Hematopoietic multipotent progenitor cell treated with erythropoietin and hydrocortisone succinate and interleukin-3 and kit ligand, for 6 days (in vitro differentiated cells): ENCODE results near the gene UNC5CL.

Experiments used
- DNase-seq: peaks from one replicate; pipeline ENCODE4 v3.0.0-alpha.2; 2015

The UNC5CL gene

GRCh38 chr6:41039060-41039998, at the start of gene UNC5CL:
Gene UNC5CL (minus strand): TSS chr6:41039221. CDS start chr6:41035074, 4,147 bp downstream.
- DNase-seq: peak; percentile 85

- DNase-seq: no peak
Measured at GRCh38 chr6:41088451-41088850, 49.4 kb upstream of the UNC5CL start.

- DNase-seq: no peak
Measured at GRCh38 chr6:41085182-41085581, 46.2 kb upstream of the UNC5CL start.

GRCh38 chr6:41083072-41083471, 44.1 kb upstream of the UNC5CL start:
- DNase-seq: no peak

- no peak for DNase-seq
Measured at GRCh38 chr6:41080621-41081020, 41.6 kb upstream of the UNC5CL start.

GRCh38 chr6:41079080-41079479, 40.1 kb upstream of the UNC5CL start:
- DNase-seq: no peak

- DNase-seq: no peak
Measured at GRCh38 chr6:41078101-41078500, 39.1 kb upstream of the UNC5CL start.

- DNase-seq: no peak
Measured at GRCh38 chr6:41077536-41077935, 38.5 kb upstream of the UNC5CL start.

GRCh38 chr6:41075651-41076626, 36.9 kb upstream of the UNC5CL start:
- DNase-seq: peak; percentile 50

- DNase-seq: no peak
Measured at GRCh38 chr6:41074692-41075436, 35.8 kb upstream of the UNC5CL start.

- peak; percentile 49 for DNase-seq
Measured at GRCh38 chr6:41073968-41074691, 35.1 kb upstream of the UNC5CL start.

- peak; percentile 93 for DNase-seq
Measured at GRCh38 chr6:41073203-41073967, 34.4 kb upstream of the UNC5CL start.

- DNase-seq: no peak
Measured at GRCh38 chr6:41072836-41073202, 33.8 kb upstream of the UNC5CL start, which contains the start of gene NFYA. Gene NFYA (plus strand): TSS chr6:41072974. CDS start chr6:41079090, 6,116 bp downstream.

GRCh38 chr6:41071923-41072835, 33.2 kb upstream of the UNC5CL start, which contains the start of gene OARD1:
Gene OARD1 (minus strand): TSS chr6:41072356. CDS start chr6:41071634, 722 bp downstream.
- peak; percentile 100 for DNase-seq

- no peak for DNase-seq
Measured at GRCh38 chr6:41071501-41071922, 32.5 kb upstream of the UNC5CL start.

GRCh38 chr6:41066867-41067304, 27.9 kb upstream of the UNC5CL start:
- DNase-seq: peak; percentile 91

GRCh38 chr6:41065550-41066026, 26.6 kb upstream of the UNC5CL start:
- no peak for DNase-seq

GRCh38 chr6:41064841-41065240, 25.8 kb upstream of the UNC5CL start:
- DNase-seq: no peak

GRCh38 chr6:41063884-41064285, 24.9 kb upstream of the UNC5CL start:
- DNase-seq: no peak

GRCh38 chr6:41062056-41062455, 23.0 kb upstream of the UNC5CL start:
- no peak for DNase-seq
